Keratinocyte (primary cell): ENCODE measurements around the gene CD47. TPM values are rescaled to one million over a fixed set of nuclear protein-coding genes. Genes with fewer than 3 reads are reported as not detected.

Experiments used
- DNase-seq: peaks from one replicate; pipeline ENCODE4 v3.0.0-alpha.2; 2011; ENCODE audit warnings: low read depth, missing footprints, low spot score
- FAIRE-seq: peaks from 2 replicates; lab custom pipeline; 2011; peaks lifted over from hg19 to GRCh38; lab: Jason Lieb, UNC
- H2AFZ ChIP-seq: 2 replicates; pipeline ENCODE4 v1.6.0; 2012; ENCODE audit warnings: low read length, control low read depth, inconsistent platforms; ENCODE audit not compliant: control insufficient read depth
- H3K27ac ChIP-seq: 2 replicates; pipeline ENCODE4 v1.5.1; 2011; ENCODE audit warnings: low read length; ENCODE audit not compliant: control insufficient read depth, insufficient read depth
- H3K27me3 ChIP-seq: 3 replicates; pipeline ENCODE4 v1.6.0; 2011; ENCODE audit warnings: low read length; ENCODE audit not compliant: control insufficient read depth, insufficient read depth; ENCODE audit errors: extremely low read depth
- H3K36me3 ChIP-seq, 2 experiments: 2 replicates in 1 of 2; 3 replicates in 1 of 2; pipeline ENCODE4 v1.5.1; 2011; ENCODE audit warnings: low read length in 2 of 2, mild to moderate bottlenecking in 1 of 2; ENCODE audit not compliant: control insufficient read depth in 2 of 2, insufficient read depth in 2 of 2; ENCODE audit errors: extremely low read depth in 1 of 2
- H3K4me1 ChIP-seq: 3 replicates; pipeline ENCODE4 v1.5.1; 2011; ENCODE audit warnings: low read length; ENCODE audit not compliant: control insufficient read depth, insufficient read depth; ENCODE audit errors: extremely low read depth
- H3K4me2 ChIP-seq: 3 replicates; pipeline ENCODE4 v1.6.0; 2011; ENCODE audit warnings: low read depth, low read length; ENCODE audit not compliant: control insufficient read depth, insufficient read depth; ENCODE audit errors: extremely low read depth
- H3K4me3 ChIP-seq, 3 experiments: fragments of 200-600 bp in 1 of 3; sonication (generic) in 1 of 3; 2 replicates in 2 of 3; 3 replicates in 1 of 3; pipeline ENCODE4 v1.5.1; 2011 to 2016; ENCODE audit warnings: low read length in 3 of 3, mild to moderate bottlenecking in 3 of 3, control low read depth in 2 of 3, inconsistent platforms in 1 of 3, low read depth in 1 of 3, mixed read lengths in 1 of 3, mixed run types in 1 of 3, moderate library complexity in 1 of 3; ENCODE audit not compliant: control insufficient read depth in 2 of 3, insufficient read depth in 2 of 3; ENCODE audit errors: extremely low read depth in 1 of 3
- H3K79me2 ChIP-seq: 2 replicates; pipeline ENCODE4 v1.6.0; 2012; ENCODE audit warnings: low read length; ENCODE audit not compliant: control insufficient read depth, insufficient read depth
- H3K9ac ChIP-seq: 3 replicates; pipeline ENCODE4 v1.6.0; 2011; ENCODE audit warnings: low read length; ENCODE audit not compliant: control insufficient read depth, insufficient read depth; ENCODE audit errors: extremely low read depth
- H3K9me1 ChIP-seq: 3 replicates; pipeline ENCODE4 v1.6.0; 2011; ENCODE audit warnings: low read length; ENCODE audit not compliant: control insufficient read depth, insufficient read depth; ENCODE audit errors: extremely low read depth
- H3K9me3 ChIP-seq: 2 replicates; pipeline ENCODE4 v1.5.1; 2012; ENCODE audit warnings: low read depth, low read length; ENCODE audit not compliant: control insufficient read depth
- H4K20me1 ChIP-seq: 3 replicates; pipeline ENCODE4 v1.6.0; 2011; ENCODE audit warnings: low read length; ENCODE audit not compliant: control insufficient read depth, insufficient read depth; ENCODE audit errors: extremely low read depth
- CTCF ChIP-seq, 3 experiments: IDR thresholded peaks in 1 of 3; conservative IDR thresholded peaks in 1 of 3; optimal IDR thresholded peaks in 1 of 3; 2 replicates in 2 of 3; 3 replicates in 1 of 3; pipeline versions ENCODE3 to v1.5.1; 2011; ENCODE audit warnings: low read length in 3 of 3, mild to moderate bottlenecking in 3 of 3, moderate library complexity in 2 of 3, control low read depth in 1 of 3, inconsistent platforms in 1 of 3; ENCODE audit not compliant: insufficient read depth in 2 of 3; ENCODE audit errors: extremely low read depth in 1 of 3
- EZH2 ChIP-seq: IDR thresholded peaks from one replicate; pipeline ENCODE4 v1.6.1; 2012; ENCODE audit warnings: inconsistent platforms, mild to moderate bottlenecking, low read length, moderate library complexity
- dilution Hi-C: fragments of 300-500 bp; cut with MboI; formaldehyde crosslinking; loops from one replicate; pipeline ENCODE4 v1.7.0; 2020; ENCODE audit warnings: low sequenced_read_pairs; ENCODE audit not compliant: extremely low pct_ligation_motif_present
- polyA plus RNA-seq, 5 experiments: library from polyadenylated mRNA; depleted of rRNA in 3 of 5; stranded (reverse) in 3 of 5; stranded (forward) in 1 of 5; unstranded in 1 of 5; fragments of >200 nt; gene quantifications; 1 replicate in 1 of 5; 2 replicates in 3 of 5; 3 replicates in 1 of 5; pipeline versions ENCODE4 v1.2.1 to v1.2.3, GENCODE V29; 2011 to 2012; ENCODE audit warnings: missing spikeins in 2 of 5, low read depth in 1 of 5, low replicate concordance in 1 of 5

CD47 gene
- polyA plus RNA-seq, 1 donor (not counting 4 experiments of a cell fraction or from before 2014, with no cell fraction given) = 96.5 TPM

- peak overlapping the region; percentile 70 for H3K4me2 ChIP-seq
- H3K36me3 ChIP-seq = no peaks in the 10 kb centered on the region
- no peak overlapping the region for H3K9ac ChIP-seq
- H3K9me1 ChIP-seq = no peaks in the 10 kb centered on the region
- no peak overlapping the region for H2AFZ ChIP-seq
- no peaks in the 10 kb centered on the region for H3K9me3 ChIP-seq
- H3K4me3 ChIP-seq = no peak overlapping the region
- H4K20me1 ChIP-seq = no peaks in the 10 kb centered on the region
- dilution Hi-C loops = no loop called here
- peaks cover 13% of the 10 kb centered on the region for H3K4me1 ChIP-seq
- H3K27ac ChIP-seq = peak overlapping the region; percentile 24
- DNase-seq = no peak
- TF ChIP-seq EZH2 = no peak
- FAIRE-seq = peak; percentile 44
- no peaks in the 10 kb centered on the region for H3K27me3 ChIP-seq
- no peaks in the 10 kb centered on the region for H3K79me2 ChIP-seq
Observed at GRCh38 chr3:108006881-108007331, 83.9 kb downstream of the CD47 start.

GRCh38 chr3:108006077-108006771 lies 84.6 kb downstream of the CD47 start:
- dilution Hi-C loops = no loop called here
- peak overlapping the region; percentile 8 for H3K9ac ChIP-seq
- TF ChIP-seq CTCF (optimal IDR thresholded peaks at IDR 0.05 in 1 of 3, IDR thresholded peaks at IDR 0.05 in 1 of 3, conservative IDR thresholded peaks at IDR 0.05 in 1 of 3; ENCODE audit: extremely low read depth in 1 of 3, insufficient read depth in 2 of 3, low read length in 3 of 3) (peak in 1 of 3 experiments; percentile 25), EZH2 (no peak)

More at GRCh38 chr3:108006077-108006771, 84.6 kb downstream of the CD47 start:
- H3K36me3 ChIP-seq = no peaks in the 10 kb centered on the region
- no peak overlapping the region for H2AFZ ChIP-seq
- peak overlapping the region; percentile 70 for H3K4me2 ChIP-seq
- no peaks in the 10 kb centered on the region for H4K20me1 ChIP-seq
- peak overlapping the region; percentile 24 for H3K27ac ChIP-seq
- peaks cover 19% of the 10 kb centered on the region for H3K4me1 ChIP-seq
- DNase-seq = no peak
- H3K9me3 ChIP-seq = no peaks in the 10 kb centered on the region
- no peaks in the 10 kb centered on the region for H3K27me3 ChIP-seq
- FAIRE-seq = peak; percentile 99
- H3K4me3 ChIP-seq = peak overlapping the region in 2 of 3 experiments; percentile 3 to 40
- H3K9me1 ChIP-seq = no peaks in the 10 kb centered on the region
- H3K79me2 ChIP-seq = no peaks in the 10 kb centered on the region
